GM12878 (cell line): Measurements from ENCODE around the gene DIAPH2. TPM values are rescaled to one million over a fixed set of nuclear protein-coding genes. Genes with fewer than 3 reads are reported as not detected.

Experiments used
- ATAC-seq: fragments of 200-7000 bp; cut with Tn5 transposase; 3 replicates; pipeline ENCODE4 v1.9.1; 2020; ENCODE audit warnings: mild to moderate bottlenecking, moderate library complexity
- BruUV-seq: library from RNA; stranded (reverse); fragments of 400-500 nt; replicated peaks from 2 replicates; lab custom pipeline; 2021; lab: Mats Ljungman, UMichigan
- CTCF ChIA-PET: fragments of 300-600 bp; sonication (Branson Sonifier 250); formaldehyde crosslinking; extraction: SDS; loops from one replicate; lab custom pipeline; 2021; ENCODE audit warnings: inconsistent platforms; lab: Yijun Ruan, JAX
- POLR2A ChIA-PET: fragments of 350-600 bp; formaldehyde crosslinking; extraction: SDS; loops from one replicate; lab custom pipeline; 2021; ENCODE audit warnings: inconsistent platforms; lab: Charles Lee
- RAD21 ChIA-PET: fragments of 300-600 bp; sonication (Branson Sonifier 250); formaldehyde crosslinking; loops from one replicate; lab custom pipeline; 2023; ENCODE audit warnings: antibody characterized with exemption; ENCODE audit not compliant: unreplicated experiment; lab: Charles Lee
- SMC1A ChIA-PET: fragments of 300-600 bp; sonication (Branson Sonifier 250); formaldehyde crosslinking; loops from one replicate; lab custom pipeline; 2023; ENCODE audit not compliant: unreplicated experiment, uncharacterized antibody; lab: Charles Lee
- DNase-seq: peaks from one replicate; pipeline ENCODE4 v3.0.0-alpha.2; 2011; ENCODE audit warnings: low read depth, low spot score
- FAIRE-seq: peaks from 3 replicates; lab custom pipeline; 2011; peaks lifted over from hg19 to GRCh38; lab: Jason Lieb, UNC
- H2AFZ ChIP-seq: 2 replicates; pipeline ENCODE4 v1.6.0; 2011; ENCODE audit warnings: low read depth, low read length, control low read depth; ENCODE audit not compliant: control insufficient read depth
- H3K27ac ChIP-seq: 2 replicates; pipeline ENCODE4 v1.5.1; 2011; ENCODE audit warnings: control low read depth; ENCODE audit not compliant: control insufficient read depth, insufficient read depth
- H3K27me3 ChIP-seq, 2 experiments: replicated peaks in 1 of 2; 2 replicates each; pipeline versions ENCODE4 v1.6.0 to v1.6.1; 2011; ENCODE audit warnings: low read length in 1 of 2; ENCODE audit not compliant: control insufficient read depth in 2 of 2, insufficient read depth in 2 of 2
- H3K36me3 ChIP-seq, 2 experiments: 2 replicates each; pipeline ENCODE4 v1.5.1; 2011; ENCODE audit warnings: low read length in 1 of 2; ENCODE audit not compliant: control insufficient read depth in 2 of 2, insufficient read depth in 2 of 2
- H3K4me1 ChIP-seq: 2 replicates; pipeline ENCODE4 v1.6.1; 2011; ENCODE audit warnings: mild to moderate bottlenecking, low read length, moderate library complexity, mixed read lengths; ENCODE audit not compliant: control insufficient read depth, insufficient read depth
- H3K4me2 ChIP-seq: 2 replicates; pipeline ENCODE4 v1.6.0; 2011; ENCODE audit warnings: control low read depth; ENCODE audit not compliant: control insufficient read depth, insufficient read depth
- H3K4me3 ChIP-seq: fragments of 200-600 bp; sonication (generic); 2 replicates; pipeline ENCODE4 v1.5.1; 2016
- H3K79me2 ChIP-seq: 2 replicates; pipeline ENCODE4 v1.6.0; 2011; ENCODE audit warnings: low read length; ENCODE audit not compliant: control insufficient read depth, insufficient read depth
- H3K9ac ChIP-seq: 2 replicates; pipeline ENCODE4 v1.8.0; 2011; ENCODE audit warnings: low read length, control low read depth, mixed read lengths; ENCODE audit not compliant: control insufficient read depth, insufficient read depth
- H3K9me3 ChIP-seq: replicated peaks from 3 replicates; pipeline ENCODE4 v1.5.1; 2011; ENCODE audit warnings: mild to moderate bottlenecking, low read length; ENCODE audit not compliant: control insufficient read depth, insufficient read depth
- H4K20me1 ChIP-seq: 2 replicates; pipeline ENCODE4 v1.6.0; 2011; ENCODE audit not compliant: control insufficient read depth, insufficient read depth
- CHD1 ChIP-seq: IDR thresholded peaks from 2 replicates; pipeline ENCODE4 v1.6.1; 2012; ENCODE audit warnings: low read depth, low read length, improper control_type of control experiment
- E4F1 ChIP-seq: fragments of 450-650 bp; IDR thresholded peaks from 2 replicates; pipeline ENCODE4 v1.6.1; 2018; ENCODE audit warnings: borderline replicate concordance, mild to moderate bottlenecking; ENCODE audit not compliant: partially characterized antibody
- IRF4 ChIP-seq: IDR thresholded peaks from 2 replicates; pipeline ENCODE4 v1.6.1; 2011; ENCODE audit warnings: low read depth, low read length
- NFYA ChIP-seq: IDR thresholded peaks from 2 replicates; pipeline ENCODE4 v1.6.1; 2011; ENCODE audit warnings: low read depth, mild to moderate bottlenecking, low read length, improper control_type of control experiment, borderline replicate concordance
- PML ChIP-seq: IDR thresholded peaks from 2 replicates; pipeline ENCODE4 v1.6.1; 2012; ENCODE audit warnings: low read length, inconsistent platforms
- RBBP5 ChIP-seq: fragments of 200-600 bp; sonication (generic); conservative IDR thresholded peaks from 2 replicates; pipeline ENCODE4 v1.6.1; 2016
- SIX5 ChIP-seq: IDR thresholded peaks from 2 replicates; pipeline ENCODE4 v1.6.1; 2011; ENCODE audit warnings: mild to moderate bottlenecking, low read depth, low read length, moderate library complexity; ENCODE audit not compliant: severe bottlenecking
- ZSCAN29 ChIP-seq: fragments of 450-650 bp; IDR thresholded peaks from 2 replicates; pipeline ENCODE4 v1.6.1; 2017; ENCODE audit warnings: mild to moderate bottlenecking, moderate library complexity
- WGBS: methylation state at CpG from one replicate; pipeline ENCODE4 v1.1.6; 2016; ENCODE audit warnings: low lambda C conversion rate; ENCODE audit not compliant: insufficient replicate concordance, insufficient coverage; ENCODE audit errors: missing lambda C conversion rate; 5-methylcytosine and 5-hydroxymethylcytosine counted together
- in situ Hi-C: fragments of 300-500 bp; cut with MboI; formaldehyde crosslinking; loops from 9 replicates; pipeline ENCODE4 v1.14.3; 2018; ENCODE audit warnings: mixed read lengths
- intact Hi-C: fragments of 100-400 bp; cut with micrococcal nuclease; formaldehyde crosslinking; loops from one replicate; pipeline ENCODE4 v1.14.2; 2022; ENCODE audit not compliant: unreplicated experiment
- polyA plus RNA-seq, 11 experiments: library from polyadenylated mRNA; depleted of rRNA in 4 of 11; unstranded in 6 of 11; stranded (reverse) in 5 of 11; fragments of >200 nt; fragmentation: Nextera tagmentation in 4 of 11; fragmentation: Illumina TruSeq in 1 of 11; extraction: Ambion mirVana in 4 of 11; extraction: Trizol in 1 of 11; gene quantifications; 1 replicate in 1 of 11; 2 replicates in 10 of 11; pipeline versions ENCODE4 v1.2.1 to v1.2.3, GENCODE V29; 2011 to 2016; ENCODE audit warnings: inconsistent platforms in 2 of 11, missing spikeins in 2 of 11, low read depth in 1 of 11
- total RNA-seq, 4 experiments: library from RNA; depleted of rRNA in 3 of 4; stranded (reverse); fragments of >200 nt in 3 of 4; fragmentation: Illumina TruSeq in 1 of 4; extraction: Trizol in 1 of 4; gene quantifications; 2 replicates each; pipeline versions ENCODE4 v1.2.1 to v1.2.3, GENCODE V29; 2013 to 2021
- TF ChIP-seq, protein P1 (sequence below): fragments of 450-650 bp; IDR thresholded peaks from 2 replicates; pipeline ENCODE4 v1.6.1; 2016; ENCODE audit warnings: mild to moderate bottlenecking
- TF ChIP-seq, protein P2 (sequence below): fragments of 450-650 bp; formaldehyde crosslinking; IDR thresholded peaks from 2 replicates; pipeline ENCODE4 v1.5.0; 2022; ENCODE audit warnings: mild to moderate bottlenecking, missing genetic modification characterization

The DIAPH2 gene
- total and polyA plus RNA-seq, 10 of the 15 experiments (the other 5 are each of a cell fraction or from before 2014, with no cell fraction given) = 2.2 to 16.6 (median 8.8) TPM

DNA sequence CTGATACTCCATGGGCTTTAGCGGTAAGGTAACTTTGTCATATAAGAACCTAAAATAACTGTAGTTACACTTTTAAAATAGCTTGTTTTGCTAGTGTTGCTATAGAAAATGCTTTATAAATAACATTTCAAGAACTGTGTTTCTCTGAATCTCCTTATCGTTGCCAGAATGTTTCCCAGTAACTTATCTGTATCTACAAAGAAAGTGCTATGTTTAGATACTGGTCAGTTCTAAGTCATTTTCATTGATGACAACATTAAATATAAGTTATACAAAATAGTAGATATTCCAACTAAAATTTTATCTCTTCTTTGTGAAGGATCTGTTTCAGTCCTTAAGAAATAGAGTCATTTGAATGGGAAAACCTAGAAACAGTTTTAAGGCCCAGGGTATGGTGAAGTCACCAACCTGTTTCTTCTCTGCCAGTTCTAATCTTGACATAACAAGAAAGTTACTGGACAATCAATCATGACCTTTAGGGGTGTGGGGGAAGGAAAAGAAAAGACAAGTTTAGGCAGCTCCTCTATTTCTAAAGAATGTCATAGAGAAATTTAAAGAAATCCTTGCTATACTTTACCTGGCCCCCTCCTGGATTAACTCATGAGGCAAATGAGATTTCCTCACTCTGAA is 625.0 kb downstream of the DIAPH2 start (continued):
- TF ChIP-seq IRF4 (no peak), E4F1 (no peak), PML (no peak)

DNA sequence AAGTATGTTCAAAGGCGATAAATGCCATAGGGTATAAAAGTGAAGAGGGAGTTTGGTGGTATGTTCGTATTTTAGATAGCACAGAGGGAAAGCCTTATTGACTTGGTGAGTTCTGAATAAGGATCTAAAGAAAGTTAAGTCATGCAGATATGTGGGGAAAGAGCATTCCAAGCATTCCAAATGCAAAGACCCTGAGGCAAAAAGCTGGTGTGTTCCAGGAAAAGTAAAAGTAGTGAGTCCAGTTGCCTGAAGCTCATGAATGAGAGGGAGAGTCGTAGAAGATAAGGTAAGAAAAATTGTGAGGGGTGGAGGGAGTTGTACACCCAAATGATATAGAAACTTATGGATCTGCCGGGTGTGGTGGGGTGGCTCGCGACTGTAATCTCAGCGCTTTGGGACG is 625.7 kb downstream of the DIAPH2 start:
- H3K36me3 ChIP-seq = no peaks in the 10 kb centered on the region
- ChIA-PET POLR2A (no interaction called here), SMC1A (no interaction called here), CTCF (no interaction called here), RAD21 (no interaction called here)
- H3K4me1 ChIP-seq = no peaks in the 10 kb centered on the region
- no peaks in the 10 kb centered on the region for H3K9me3 ChIP-seq
- BruUV-seq = no TSS peak
- no peaks in the 10 kb centered on the region for H3K79me2 ChIP-seq
- H3K27me3 ChIP-seq = no peaks in the 10 kb centered on the region
- H4K20me1 ChIP-seq = no peaks in the 10 kb centered on the region
- no peak overlapping the region for H2AFZ ChIP-seq
- ATAC-seq = no peak
- no peak overlapping the region for H3K9ac ChIP-seq
- 75% methylated on average over 8 of the region's 8 CpGs for whole genome bisulfite sequencing
- no peak for DNase-seq
- no peak for FAIRE-seq
- intact Hi-C loops (no loop called here), in situ Hi-C loops (no loop called here)
- no peak overlapping the region for H3K4me2 ChIP-seq
- H3K4me3 ChIP-seq = no peak overlapping the region
- no peak overlapping the region for H3K27ac ChIP-seq
- TF ChIP-seq, protein P1, sequence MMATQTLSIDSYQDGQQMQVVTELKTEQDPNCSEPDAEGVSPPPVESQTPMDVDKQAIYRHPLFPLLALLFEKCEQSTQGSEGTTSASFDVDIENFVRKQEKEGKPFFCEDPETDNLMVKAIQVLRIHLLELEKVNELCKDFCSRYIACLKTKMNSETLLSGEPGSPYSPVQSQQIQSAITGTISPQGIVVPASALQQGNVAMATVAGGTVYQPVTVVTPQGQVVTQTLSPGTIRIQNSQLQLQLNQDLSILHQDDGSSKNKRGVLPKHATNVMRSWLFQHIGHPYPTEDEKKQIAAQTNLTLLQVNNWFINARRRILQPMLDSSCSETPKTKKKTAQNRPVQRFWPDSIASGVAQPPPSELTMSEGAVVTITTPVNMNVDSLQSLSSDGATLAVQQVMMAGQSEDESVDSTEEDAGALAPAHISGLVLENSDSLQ = no peak
- TF ChIP-seq SIX5 (no peak), E4F1 (no peak), ZSCAN29 (no peak), CHD1 (no peak), NFYA (no peak), RBBP5 (no peak)
- TF ChIP-seq, protein P2, sequence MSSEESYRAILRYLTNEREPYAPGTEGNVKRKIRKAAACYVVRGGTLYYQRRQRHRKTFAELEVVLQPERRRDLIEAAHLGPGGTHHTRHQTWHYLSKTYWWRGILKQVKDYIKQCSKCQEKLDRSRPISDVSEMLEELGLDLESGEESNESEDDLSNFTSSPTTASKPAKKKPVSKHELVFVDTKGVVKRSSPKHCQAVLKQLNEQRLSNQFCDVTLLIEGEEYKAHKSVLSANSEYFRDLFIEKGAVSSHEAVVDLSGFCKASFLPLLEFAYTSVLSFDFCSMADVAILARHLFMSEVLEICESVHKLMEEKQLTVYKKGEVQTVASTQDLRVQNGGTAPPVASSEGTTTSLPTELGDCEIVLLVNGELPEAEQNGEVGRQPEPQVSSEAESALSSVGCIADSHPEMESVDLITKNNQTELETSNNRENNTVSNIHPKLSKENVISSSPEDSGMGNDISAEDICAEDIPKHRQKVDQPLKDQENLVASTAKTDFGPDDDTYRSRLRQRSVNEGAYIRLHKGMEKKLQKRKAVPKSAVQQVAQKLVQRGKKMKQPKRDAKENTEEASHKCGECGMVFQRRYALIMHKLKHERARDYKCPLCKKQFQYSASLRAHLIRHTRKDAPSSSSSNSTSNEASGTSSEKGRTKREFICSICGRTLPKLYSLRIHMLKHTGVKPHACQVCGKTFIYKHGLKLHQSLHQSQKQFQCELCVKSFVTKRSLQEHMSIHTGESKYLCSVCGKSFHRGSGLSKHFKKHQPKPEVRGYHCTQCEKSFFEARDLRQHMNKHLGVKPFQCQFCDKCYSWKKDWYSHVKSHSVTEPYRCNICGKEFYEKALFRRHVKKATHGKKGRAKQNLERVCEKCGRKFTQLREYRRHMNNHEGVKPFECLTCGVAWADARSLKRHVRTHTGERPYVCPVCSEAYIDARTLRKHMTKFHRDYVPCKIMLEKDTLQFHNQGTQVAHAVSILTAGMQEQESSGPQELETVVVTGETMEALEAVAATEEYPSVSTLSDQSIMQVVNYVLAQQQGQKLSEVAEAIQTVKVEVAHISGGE (CRISPR knock-in tag) = no peak
